ENCODE measurements around the gene NFAT5. TPM values are rescaled to one million over a fixed set of nuclear protein-coding genes. Genes with fewer than 3 reads are reported as not detected.
A peak's percentile ranks its signal among the peaks of the same experiment; 100 is the strongest.

Gene NFAT5
- total RNA-seq, 1 experiment from 2014 or later: 21.0 TPM

DNA sequence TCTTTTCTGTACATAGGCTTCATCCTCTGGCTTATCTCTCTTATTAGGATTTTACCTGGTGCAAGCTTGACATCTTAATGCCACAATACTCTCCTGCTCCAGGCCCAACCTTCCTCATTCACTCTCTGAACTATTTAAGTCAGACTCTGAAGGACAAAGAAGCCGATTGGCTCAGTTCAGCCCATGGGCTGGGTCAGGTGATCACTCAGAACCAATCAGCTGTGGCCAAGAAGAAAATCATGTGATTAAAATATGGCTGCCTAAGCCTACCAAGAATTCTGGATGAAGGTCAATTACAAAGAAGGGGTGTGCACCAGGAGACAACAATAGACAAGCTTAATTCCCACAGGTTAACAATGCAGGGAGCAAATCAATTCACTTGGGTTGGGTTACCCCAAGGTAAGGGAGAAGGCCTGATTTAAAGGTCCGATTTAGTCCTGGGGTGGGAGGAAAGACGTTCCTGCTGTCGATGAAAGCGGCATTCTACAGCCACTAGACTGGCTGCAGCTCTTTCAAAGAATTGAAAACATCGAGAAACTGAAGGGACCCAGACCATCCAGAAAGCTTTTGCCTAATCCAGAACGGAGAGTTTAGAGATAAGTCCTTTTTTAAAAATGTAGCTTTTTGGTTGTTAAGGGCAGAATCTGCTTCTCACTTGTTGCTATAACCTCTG, 42.9 kb upstream of the NFAT5 start:
- no peaks in the 10 kb centered on the region for H4K20me1 ChIP-seq (ENCODE audit: control insufficient read depth, insufficient read depth, insufficient read length)
- H2AFZ ChIP-seq (ENCODE audit: low read length): no peak overlapping the region
- H2BK12ac ChIP-seq (ENCODE audit: insufficient read length, low read depth, low read length): no peak overlapping the region
- no peak overlapping the region for H3T11ph ChIP-seq (ENCODE audit: low read length)
- H3K27ac ChIP-seq (ENCODE audit: insufficient read length, low read depth, low read length): no peak overlapping the region
- no peaks in the 10 kb centered on the region for H3K23me2 ChIP-seq (ENCODE audit: insufficient read length, low read depth, low read length, poor library complexity, severe bottlenecking)
- no peak for DNase-seq
- Mint-ChIP-seq H3K4me1 (peaks cover 9 to 21% of the 10 kb centered on the region in 2 experiments), H3K4me3 (no peak overlapping the region), H3K9me3 (no peaks in the 10 kb centered on the region; a peak in 1 of 5 replicates), H3K27me3 (ENCODE audit: low read depth) (peaks cover 3% of the 10 kb centered on the region; the same call in 1 of the 2 replicates), H3K36me3 (ENCODE audit: insufficient read depth in 1 of 3, low read depth in 3 of 3) (no peaks in the 10 kb centered on the region), H3K27ac (no peak overlapping the region; a peak in 2 of 7 replicates)
- no peak overlapping the region for H2BK15ac ChIP-seq (ENCODE audit: low read depth, low read length)
- no peak overlapping the region for H3K9ac ChIP-seq (ENCODE audit: extremely low read depth, insufficient read length, low read length)
- no peak overlapping the region for H2BK5ac ChIP-seq (ENCODE audit: insufficient read length, low read length)
- no peak overlapping the region for H2AK5ac ChIP-seq (ENCODE audit: insufficient read length, low read length)
- H3K4me2 ChIP-seq (ENCODE audit: insufficient read depth, insufficient read length, low read length): no peak overlapping the region
- no peaks in the 10 kb centered on the region for H3K79me1 ChIP-seq (ENCODE audit: insufficient read depth, low read depth, low read length, poor library complexity, severe bottlenecking)
- peak overlapping the region; percentile 39 for H3K18ac ChIP-seq (ENCODE audit: insufficient read length, low read depth, low read length)
- H3K23ac ChIP-seq (ENCODE audit: insufficient read length, low read depth, low read length): no peak overlapping the region
- H2BK120ac ChIP-seq (ENCODE audit: low read depth, low read length, poor library complexity, severe bottlenecking): no peak overlapping the region
- H3K56ac ChIP-seq (ENCODE audit: insufficient read length, low read depth, low read length): no peak overlapping the region
- no peak overlapping the region for H4K8ac ChIP-seq (replicated peaks; ENCODE audit: insufficient read length, low read depth, low read length)
- TF ChIP-seq, protein P1, sequence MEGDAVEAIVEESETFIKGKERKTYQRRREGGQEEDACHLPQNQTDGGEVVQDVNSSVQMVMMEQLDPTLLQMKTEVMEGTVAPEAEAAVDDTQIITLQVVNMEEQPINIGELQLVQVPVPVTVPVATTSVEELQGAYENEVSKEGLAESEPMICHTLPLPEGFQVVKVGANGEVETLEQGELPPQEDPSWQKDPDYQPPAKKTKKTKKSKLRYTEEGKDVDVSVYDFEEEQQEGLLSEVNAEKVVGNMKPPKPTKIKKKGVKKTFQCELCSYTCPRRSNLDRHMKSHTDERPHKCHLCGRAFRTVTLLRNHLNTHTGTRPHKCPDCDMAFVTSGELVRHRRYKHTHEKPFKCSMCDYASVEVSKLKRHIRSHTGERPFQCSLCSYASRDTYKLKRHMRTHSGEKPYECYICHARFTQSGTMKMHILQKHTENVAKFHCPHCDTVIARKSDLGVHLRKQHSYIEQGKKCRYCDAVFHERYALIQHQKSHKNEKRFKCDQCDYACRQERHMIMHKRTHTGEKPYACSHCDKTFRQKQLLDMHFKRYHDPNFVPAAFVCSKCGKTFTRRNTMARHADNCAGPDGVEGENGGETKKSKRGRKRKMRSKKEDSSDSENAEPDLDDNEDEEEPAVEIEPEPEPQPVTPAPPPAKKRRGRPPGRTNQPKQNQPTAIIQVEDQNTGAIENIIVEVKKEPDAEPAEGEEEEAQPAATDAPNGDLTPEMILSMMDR (conservative IDR thresholded peaks at IDR 0.05): no peak
- no peak overlapping the region for H3K14ac ChIP-seq (ENCODE audit: insufficient read depth, low read length)
- no peaks in the 10 kb centered on the region for H3K27me3 ChIP-seq (ENCODE audit: insufficient read depth, low read length)
- no peak overlapping the region for H4K5ac ChIP-seq (ENCODE audit: insufficient read length, low read depth, low read length)
- no peak overlapping the region for H2BK20ac ChIP-seq (ENCODE audit: low read depth, low read length, poor library complexity, severe bottlenecking)
- no CpG with 5 or more reads among the region's 7 CpGs for whole genome bisulfite sequencing (ENCODE audit: extremely low coverage, insufficient read length, low lambda C conversion rate)
- no peaks in the 10 kb centered on the region for H3K79me2 ChIP-seq (ENCODE audit: insufficient read depth, low read length)
- H3K4me1 ChIP-seq (ENCODE audit: insufficient read depth, low read length): no peaks in the 10 kb centered on the region
- H4K91ac ChIP-seq (ENCODE audit: insufficient read length, low read depth, low read length): no peak overlapping the region
- no peaks in the 10 kb centered on the region for H3K9me3 ChIP-seq (ENCODE audit: control insufficient read depth, low read depth, low read length)
- no peak overlapping the region for H3K4ac ChIP-seq (ENCODE audit: low read depth, low read length)

Data from H9 (cell line).